HG03354 (cell line): ENCODE data around the gene LRIT1.

Experiments
- ATAC-seq: cut with Tn5 transposase; IDR thresholded peaks from one replicate; pipeline ENCODE4 v1.9.1; 2021; ENCODE audit warnings: mild to moderate bottlenecking; ENCODE audit not compliant: unreplicated experiment, poor library complexity, severe bottlenecking

Gene LRIT1

GRCh38 chr10:84221916-84222315 lies 19.4 kb downstream of the LRIT1 start:
- no peak for ATAC-seq

GRCh38 chr10:84217746-84218145 lies 23.6 kb downstream of the LRIT1 start:
- no peak for ATAC-seq

GRCh38 chr10:84216834-84217233 lies 24.5 kb downstream of the LRIT1 start:
- ATAC-seq: no peak

- peak; percentile 91 for ATAC-seq
These were observed 26.6 kb downstream of the LRIT1 start for GRCh38 chr10:84214612-84215235.

GRCh38 chr10:84214046-84214572 lies 27.2 kb downstream of the LRIT1 start:
- no peak for ATAC-seq

GRCh38 chr10:84213076-84213475 lies 28.3 kb downstream of the LRIT1 start:
- no peak for ATAC-seq

GRCh38 chr10:84212014-84212413 lies 29.3 kb downstream of the LRIT1 start:
- ATAC-seq: no peak

- no peak for ATAC-seq
These were observed 29.8 kb downstream of the LRIT1 start for GRCh38 chr10:84211566-84211965.

GRCh38 chr10:84208023-84208422 lies 33.3 kb downstream of the LRIT1 start:
- ATAC-seq: no peak

- no peak for ATAC-seq
These were observed 35.4 kb downstream of the LRIT1 start for GRCh38 chr10:84205853-84206525.

GRCh38 chr10:84205049-84205852 lies 36.1 kb downstream of the LRIT1 start:
- peak; percentile 84 for ATAC-seq

- ATAC-seq: no peak
These were observed 36.7 kb downstream of the LRIT1 start for GRCh38 chr10:84204610-84205009.

- peak; percentile 68 for ATAC-seq
These were observed 37.2 kb downstream of the LRIT1 start for GRCh38 chr10:84204122-84204521.

GRCh38 chr10:84202349-84202748 lies 39.0 kb downstream of the LRIT1 start:
- ATAC-seq: no peak

GRCh38 chr10:84201682-84202081 lies 39.7 kb downstream of the LRIT1 start:
- no peak for ATAC-seq

- ATAC-seq: no peak
These were observed 40.1 kb downstream of the LRIT1 start for GRCh38 chr10:84201244-84201606.

- no peak for ATAC-seq
These were observed 40.7 kb downstream of the LRIT1 start for GRCh38 chr10:84200537-84201243.

GRCh38 chr10:84198206-84198915 lies 43.0 kb downstream of the LRIT1 start:
- ATAC-seq: no peak

- no peak for ATAC-seq
These were observed 43.7 kb downstream of the LRIT1 start for GRCh38 chr10:84197643-84198042.
